HG03460 (cell line): ENCODE measurements around the gene ATMIN.

ENCODE experiments used
- ATAC-seq: cut with Tn5 transposase; IDR thresholded peaks from one replicate; pipeline ENCODE4 v1.9.1; 2021; ENCODE audit not compliant: unreplicated experiment

The ATMIN gene

GRCh38 chr16:81004646-81005353 lies 30.8 kb upstream of the ATMIN start:
- no peak for ATAC-seq

GRCh38 chr16:81005610-81006161 lies 30.0 kb upstream of the ATMIN start:
- ATAC-seq = no peak

GRCh38 chr16:81006211-81006812 lies 29.3 kb upstream of the ATMIN start:
- ATAC-seq = peak; percentile 30

- peak; percentile 80 for ATAC-seq
Measured at GRCh38 chr16:81006813-81007695, 28.6 kb upstream of the ATMIN start, which contains the start of the genes CENPN and CMC2. CENPN (plus strand) TSS chr16:81007214; CDS start chr16:81011940, 4,726 bp downstream. CMC2 (minus strand) TSS chr16:81006885; CDS start chr16:80997394, 9,491 bp downstream.

- no peak for ATAC-seq
Measured at GRCh38 chr16:81008505-81008789, 27.2 kb upstream of the ATMIN start.

- no peak for ATAC-seq
Measured at GRCh38 chr16:81012974-81013373, 22.7 kb upstream of the ATMIN start.

GRCh38 chr16:81014672-81015071 lies 21.0 kb upstream of the ATMIN start:
- ATAC-seq = no peak

GRCh38 chr16:81018496-81018895 lies 17.1 kb upstream of the ATMIN start:
- ATAC-seq = no peak

- no peak for ATAC-seq
Measured at GRCh38 chr16:81026429-81026828, 9.2 kb upstream of the ATMIN start.

- no peak for ATAC-seq
Measured at GRCh38 chr16:81029930-81030604, 5.6 kb upstream of the ATMIN start.

- ATAC-seq = peak; percentile 53
Measured at GRCh38 chr16:81035975-81036750, 521 bp downstream of the ATMIN start.

- ATAC-seq = no peak
Measured at GRCh38 chr16:81036751-81037350, 1.2 kb downstream of the ATMIN start.

GRCh38 chr16:81040131-81040530 lies 4.5 kb downstream of the ATMIN start:
- no peak for ATAC-seq

- ATAC-seq = no peak
Measured at GRCh38 chr16:81040842-81041241, 5.2 kb downstream of the ATMIN start.

- ATAC-seq = no peak
Measured at GRCh38 chr16:81041696-81042095, 6.1 kb downstream of the ATMIN start.

- no peak for ATAC-seq
Measured at GRCh38 chr16:81042821-81043220, 7.2 kb downstream of the ATMIN start.

- ATAC-seq = no peak
Measured at GRCh38 chr16:81053761-81054160, 18.1 kb downstream of the ATMIN start.

GRCh38 chr16:81060576-81061306 lies 25.1 kb downstream of the ATMIN start:
- no peak for ATAC-seq

- ATAC-seq = no peak
Measured at GRCh38 chr16:81061307-81061640, 25.6 kb downstream of the ATMIN start.
